HG02840 (cell line): Measurements from ENCODE around the gene ACVR1B.

ENCODE experiments used
- ATAC-seq: cut with Tn5 transposase; IDR thresholded peaks from one replicate; pipeline ENCODE4 v1.9.1; 2021; ENCODE audit warnings: mild to moderate bottlenecking, moderate library complexity, moderate number of reproducible peaks; ENCODE audit not compliant: unreplicated experiment, low FRiP score

Gene ACVR1B

DNA sequence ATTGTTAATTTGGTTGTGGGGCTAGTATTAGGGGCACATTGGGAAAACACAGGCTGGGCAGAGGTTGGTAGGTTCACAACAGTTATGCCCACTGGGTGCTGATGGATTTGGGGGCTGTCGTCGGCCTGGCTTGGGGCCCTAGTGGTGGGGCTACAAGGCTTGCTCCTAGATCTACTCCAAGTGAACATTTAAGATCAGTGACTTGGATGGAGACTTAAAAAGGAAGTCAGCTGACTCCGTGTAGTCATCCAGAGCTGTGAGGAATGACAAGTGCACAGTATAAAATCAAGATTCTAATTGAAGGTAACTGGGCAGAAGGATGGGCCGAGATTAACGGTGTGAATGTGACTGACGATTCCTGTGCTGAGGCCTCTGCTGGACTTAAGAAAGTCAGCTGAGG, 86.9 kb downstream of the ACVR1B start:
- ATAC-seq = no peak

DNA sequence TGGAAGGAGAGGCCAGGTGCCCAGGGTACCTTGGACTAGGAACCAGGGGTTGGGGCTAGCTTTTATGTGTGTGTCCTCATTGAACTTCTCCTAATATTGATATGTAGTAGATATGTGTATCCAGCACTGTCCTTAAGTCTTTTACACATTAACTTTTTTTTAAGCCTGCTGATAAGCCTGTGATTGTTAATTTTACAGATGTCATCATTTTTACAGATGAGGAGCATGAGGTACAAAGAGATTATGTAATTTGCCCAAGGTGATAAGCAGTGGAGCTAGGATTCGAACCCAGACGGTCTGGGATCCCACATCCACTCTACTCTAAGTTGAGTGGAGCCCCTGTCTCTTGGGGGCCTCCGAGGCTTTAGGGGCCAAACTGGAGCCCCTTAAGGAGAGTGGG, 89.5 kb downstream of the ACVR1B start:
- no peak for ATAC-seq

DNA sequence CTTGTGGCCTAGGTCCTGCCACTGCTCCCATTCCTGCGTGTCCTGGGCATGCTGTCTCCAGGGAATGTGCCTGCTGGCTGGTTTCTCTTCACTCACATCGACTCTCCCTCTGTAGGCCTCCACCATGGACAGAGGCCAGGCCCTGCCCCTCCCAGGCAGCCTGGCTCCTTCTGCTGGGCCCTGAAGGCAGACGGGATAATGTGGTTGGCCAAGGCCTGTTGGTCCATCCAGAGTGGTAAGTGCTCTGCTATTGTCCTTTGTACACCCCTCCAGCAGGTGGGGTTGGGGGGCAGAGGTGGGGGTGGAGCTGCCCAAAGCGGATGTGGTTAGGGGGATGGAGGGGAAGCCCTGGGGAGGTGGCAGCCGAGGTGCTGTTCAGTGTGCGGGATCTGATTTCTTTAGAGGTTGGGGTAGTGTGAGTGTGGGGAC, 90.2 kb downstream of the ACVR1B start:
- ATAC-seq = no peak

DNA sequence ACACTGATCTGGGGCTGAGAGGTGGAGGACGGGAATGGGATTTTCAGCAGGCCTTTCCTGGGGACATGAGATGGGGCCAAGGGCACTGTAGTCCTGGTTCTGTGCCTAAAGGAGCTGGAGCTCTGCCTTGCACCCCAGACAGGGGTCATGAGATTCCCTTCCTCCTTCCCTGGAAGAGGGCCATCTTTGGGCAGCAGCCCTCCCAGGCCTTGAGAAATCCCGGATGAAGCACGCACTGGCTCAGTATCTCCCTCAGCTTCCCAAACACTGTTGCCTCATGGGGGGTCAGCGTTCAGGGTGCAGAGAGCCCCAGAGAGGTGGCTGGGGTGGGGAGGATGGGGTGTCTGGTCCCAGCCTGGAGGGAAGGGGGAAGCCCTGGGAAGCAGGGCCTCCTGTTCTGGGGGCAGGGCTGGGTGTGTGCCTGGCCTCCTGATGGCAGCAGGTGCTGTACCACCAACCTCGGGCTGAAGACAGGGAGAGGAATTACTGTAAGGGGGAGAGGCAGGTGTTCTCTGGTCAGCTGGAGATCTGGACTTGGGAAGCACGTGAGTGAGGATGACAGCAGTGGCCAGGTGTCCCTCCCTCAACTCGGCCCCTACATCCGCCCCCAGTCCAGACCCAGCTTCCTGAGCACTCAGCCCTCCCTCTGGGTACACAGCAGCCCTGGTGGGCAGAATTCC, 91.3 kb downstream of the ACVR1B start:
- no peak for ATAC-seq

DNA sequence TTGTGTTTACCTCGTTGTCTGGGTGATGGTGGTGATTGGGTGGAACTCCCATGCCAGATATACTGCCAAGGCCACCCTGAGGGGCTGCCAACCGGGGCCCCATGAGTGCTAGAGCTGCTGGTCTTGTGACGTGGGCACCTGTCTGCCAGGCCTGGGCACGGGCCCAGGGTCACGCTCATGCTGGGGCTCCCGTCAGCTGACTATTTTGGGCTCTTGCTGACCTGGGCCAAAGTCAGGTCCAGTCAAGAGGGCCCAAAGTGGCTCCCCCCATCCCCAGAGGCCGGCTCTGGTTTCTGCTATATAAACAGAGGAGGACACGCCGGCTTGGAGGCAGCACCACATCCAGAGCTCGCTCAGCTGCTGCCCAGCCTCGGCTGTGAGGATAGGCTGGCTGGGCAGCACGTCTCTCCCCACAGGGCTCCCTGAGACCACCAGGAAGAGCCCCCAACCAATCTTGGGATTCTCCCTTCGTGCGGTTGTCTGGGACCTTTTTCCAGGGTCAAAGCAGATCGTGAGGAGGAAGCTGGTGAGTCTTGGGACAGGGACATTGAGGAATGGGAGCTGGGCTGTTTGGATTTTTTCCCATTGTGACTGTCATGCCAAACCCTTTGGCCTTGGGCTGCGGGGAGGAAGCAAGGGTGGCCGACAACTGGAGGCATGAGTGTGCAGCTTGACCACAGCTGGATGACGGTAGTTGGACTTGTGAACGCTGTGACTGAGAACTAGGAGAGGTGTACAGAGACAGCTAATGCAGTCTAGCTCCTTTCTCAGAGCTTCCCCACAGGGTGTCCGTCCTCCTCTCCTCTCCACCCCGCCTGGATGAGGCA, 92.1 kb downstream of the ACVR1B start:
- no peak for ATAC-seq

DNA sequence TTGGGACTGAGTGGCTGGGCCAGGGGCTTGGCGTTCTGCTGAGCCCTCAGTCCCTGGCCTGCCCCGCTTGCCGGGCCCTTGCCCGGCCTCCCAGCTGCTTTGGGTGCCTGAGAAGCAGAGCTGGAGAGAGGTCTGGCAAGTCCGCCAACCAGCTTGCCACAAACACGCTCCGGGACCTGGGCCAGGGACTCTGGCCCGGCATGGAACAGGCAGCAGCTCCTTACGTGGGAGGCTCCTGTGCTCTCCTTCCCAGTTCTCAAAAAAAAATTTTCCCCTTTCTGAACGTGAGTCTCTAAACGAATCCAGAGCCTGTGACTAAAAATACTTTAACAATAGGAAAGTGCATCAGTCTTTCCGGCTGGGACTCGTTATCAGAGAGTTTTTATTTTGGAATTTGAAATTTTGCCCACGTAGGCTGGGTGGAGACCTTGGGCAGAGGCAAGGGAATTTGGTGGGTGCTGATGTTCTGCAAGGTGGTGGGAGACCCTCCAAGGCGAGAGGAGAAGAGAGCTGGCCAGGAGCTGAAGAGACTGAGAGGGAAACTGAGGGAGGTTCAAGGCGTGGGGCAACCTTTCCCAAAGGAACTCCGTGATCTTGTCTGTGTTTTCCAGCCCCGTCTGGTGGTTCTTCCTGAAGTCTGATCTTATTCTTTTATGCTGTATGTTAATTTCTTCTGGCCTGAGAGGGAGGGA, 92.9 kb downstream of the ACVR1B start:
- no peak for ATAC-seq

DNA sequence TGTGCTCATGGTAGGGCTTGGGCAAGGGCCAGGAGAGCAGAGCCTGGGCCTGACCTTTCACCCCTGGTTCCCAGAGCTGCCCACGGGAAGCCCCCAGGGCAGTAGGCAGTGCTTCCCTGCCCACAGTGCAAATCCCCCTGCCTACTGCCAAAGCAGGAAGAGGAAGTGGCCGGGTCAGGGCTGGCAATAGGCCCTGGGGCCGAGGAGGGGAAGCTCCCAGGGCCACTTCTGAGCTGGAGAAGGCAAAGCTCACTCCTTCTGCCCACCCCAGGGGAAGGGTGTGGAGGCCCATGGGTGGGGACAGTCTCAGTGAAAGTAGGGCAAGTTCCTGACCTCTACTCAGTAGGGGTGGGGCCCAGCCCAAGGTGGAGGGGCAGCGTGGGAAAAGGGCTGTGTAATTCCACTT, 94.3 kb downstream of the ACVR1B start:
- ATAC-seq = no peak
